Measurements from ENCODE around the gene SSR3.

DNA sequence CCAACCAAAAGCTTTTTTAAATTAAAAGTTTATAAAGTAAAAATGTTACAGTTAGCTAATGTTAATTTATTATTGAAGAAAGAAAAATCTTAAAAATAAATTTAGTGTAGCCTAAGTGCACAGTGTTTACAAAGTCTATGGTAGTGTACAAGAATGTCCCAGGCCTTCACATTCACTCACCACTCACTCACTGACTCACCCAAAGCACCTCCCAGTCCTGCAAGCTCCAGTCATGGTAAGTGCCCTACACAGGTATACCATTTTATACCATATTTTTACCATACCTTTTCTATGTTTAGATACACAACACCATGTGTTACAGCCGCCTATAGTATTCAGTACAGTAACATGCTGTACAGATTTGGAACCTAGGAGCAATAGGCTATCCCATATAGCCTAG lies 29.1 kb downstream of the SSR3 start:
- TF ChIP-seq, protein P1, sequence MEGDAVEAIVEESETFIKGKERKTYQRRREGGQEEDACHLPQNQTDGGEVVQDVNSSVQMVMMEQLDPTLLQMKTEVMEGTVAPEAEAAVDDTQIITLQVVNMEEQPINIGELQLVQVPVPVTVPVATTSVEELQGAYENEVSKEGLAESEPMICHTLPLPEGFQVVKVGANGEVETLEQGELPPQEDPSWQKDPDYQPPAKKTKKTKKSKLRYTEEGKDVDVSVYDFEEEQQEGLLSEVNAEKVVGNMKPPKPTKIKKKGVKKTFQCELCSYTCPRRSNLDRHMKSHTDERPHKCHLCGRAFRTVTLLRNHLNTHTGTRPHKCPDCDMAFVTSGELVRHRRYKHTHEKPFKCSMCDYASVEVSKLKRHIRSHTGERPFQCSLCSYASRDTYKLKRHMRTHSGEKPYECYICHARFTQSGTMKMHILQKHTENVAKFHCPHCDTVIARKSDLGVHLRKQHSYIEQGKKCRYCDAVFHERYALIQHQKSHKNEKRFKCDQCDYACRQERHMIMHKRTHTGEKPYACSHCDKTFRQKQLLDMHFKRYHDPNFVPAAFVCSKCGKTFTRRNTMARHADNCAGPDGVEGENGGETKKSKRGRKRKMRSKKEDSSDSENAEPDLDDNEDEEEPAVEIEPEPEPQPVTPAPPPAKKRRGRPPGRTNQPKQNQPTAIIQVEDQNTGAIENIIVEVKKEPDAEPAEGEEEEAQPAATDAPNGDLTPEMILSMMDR (IDR thresholded peaks at IDR 0.05) = no peak
- no peak for TF ChIP-seq ZFX (IDR thresholded peaks at IDR 0.05; ENCODE audit: borderline replicate concordance)
